Measurements from ENCODE around the gene BCL10. TPM values are rescaled to one million over a fixed set of nuclear protein-coding genes. Genes with fewer than 3 reads are reported as not detected.

The BCL10 gene
- total RNA-seq, 2 experiments from 2014 or later, result 23.9 to 26.9 TPM

- Mint-ChIP-seq H3K27ac (no peak overlapping the region), H3K27me3 (peaks cover 59% of the 10 kb centered on the region), H3K36me3 (no peaks in the 10 kb centered on the region), H3K4me3 (no peak overlapping the region), H3K9me3 (ENCODE audit: low read depth) (no peaks in the 10 kb centered on the region), H3K4me1 (peaks cover 4% of the 10 kb centered on the region)
- no peak for ATAC-seq
- DNase-seq, result no peak
- CTCF ChIA-PET, result no interaction called here
Observed at GRCh38 chr1:85290826-85291225, 14.4 kb upstream of the BCL10 start.

DNA sequence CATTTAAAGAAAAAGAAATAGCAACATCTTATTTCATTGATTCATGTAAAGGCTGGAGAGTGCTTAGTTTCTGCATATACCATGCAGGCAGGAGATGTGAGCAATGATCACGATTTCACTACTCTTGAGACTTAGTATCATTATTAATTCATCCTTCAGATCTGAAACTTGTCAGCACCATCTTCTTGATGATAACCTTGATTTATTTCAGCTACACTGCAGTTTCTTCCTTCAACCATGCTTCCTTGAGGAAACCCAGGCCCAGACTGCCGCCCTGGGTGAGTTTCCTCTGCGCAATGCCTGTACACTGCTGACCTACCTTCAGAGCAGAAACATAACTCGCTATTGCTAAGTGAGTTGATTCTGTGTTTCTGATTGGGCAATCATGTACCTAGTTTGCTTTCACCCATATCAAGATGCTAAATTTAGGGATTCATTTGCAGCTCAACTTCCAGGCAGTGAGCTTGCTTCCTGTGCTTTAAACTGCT, 13.5 kb upstream of the BCL10 start:
- ATAC-seq (no peak), DNase-seq (no peak)
- Mint-ChIP-seq H3K4me3 (no peak overlapping the region), H3K27me3 (peaks cover 57% of the 10 kb centered on the region), H3K27ac (no peak overlapping the region), H3K9me3 (ENCODE audit: low read depth) (no peaks in the 10 kb centered on the region), H3K4me1 (peaks cover 4% of the 10 kb centered on the region), H3K36me3 (no peaks in the 10 kb centered on the region)
- CTCF ChIA-PET, result no interaction called here

GRCh38 chr1:85289207-85289847, 12.9 kb upstream of the BCL10 start:
- H3K36me3 Mint-ChIP-seq, result no peaks in the 10 kb centered on the region

GRCh38 chr1:85284202-85284601, 7.8 kb upstream of the BCL10 start:
- DNase-seq (no peak), ATAC-seq (no peak)
- Mint-ChIP-seq H3K4me1 (peaks cover 5% of the 10 kb centered on the region), H3K9me3 (ENCODE audit: low read depth) (no peaks in the 10 kb centered on the region), H3K36me3 (no peaks in the 10 kb centered on the region), H3K4me3 (no peak overlapping the region), H3K27me3 (peaks cover 52% of the 10 kb centered on the region), H3K27ac (no peak overlapping the region)
- CTCF ChIA-PET, result no interaction called here

More at GRCh38 chr1:85289207-85289847, 12.9 kb upstream of the BCL10 start:
- ATAC-seq, result no peak
- H3K27me3 Mint-ChIP-seq, result peaks cover 56% of the 10 kb centered on the region
- no peak overlapping the region for H3K4me3 Mint-ChIP-seq
- H3K9me3 Mint-ChIP-seq (ENCODE audit: low read depth), result no peaks in the 10 kb centered on the region
- no peak overlapping the region for H3K27ac Mint-ChIP-seq
- H3K4me1 Mint-ChIP-seq, result peaks cover 4% of the 10 kb centered on the region
- CTCF ChIA-PET, result no interaction called here
- no peak for DNase-seq

DNA sequence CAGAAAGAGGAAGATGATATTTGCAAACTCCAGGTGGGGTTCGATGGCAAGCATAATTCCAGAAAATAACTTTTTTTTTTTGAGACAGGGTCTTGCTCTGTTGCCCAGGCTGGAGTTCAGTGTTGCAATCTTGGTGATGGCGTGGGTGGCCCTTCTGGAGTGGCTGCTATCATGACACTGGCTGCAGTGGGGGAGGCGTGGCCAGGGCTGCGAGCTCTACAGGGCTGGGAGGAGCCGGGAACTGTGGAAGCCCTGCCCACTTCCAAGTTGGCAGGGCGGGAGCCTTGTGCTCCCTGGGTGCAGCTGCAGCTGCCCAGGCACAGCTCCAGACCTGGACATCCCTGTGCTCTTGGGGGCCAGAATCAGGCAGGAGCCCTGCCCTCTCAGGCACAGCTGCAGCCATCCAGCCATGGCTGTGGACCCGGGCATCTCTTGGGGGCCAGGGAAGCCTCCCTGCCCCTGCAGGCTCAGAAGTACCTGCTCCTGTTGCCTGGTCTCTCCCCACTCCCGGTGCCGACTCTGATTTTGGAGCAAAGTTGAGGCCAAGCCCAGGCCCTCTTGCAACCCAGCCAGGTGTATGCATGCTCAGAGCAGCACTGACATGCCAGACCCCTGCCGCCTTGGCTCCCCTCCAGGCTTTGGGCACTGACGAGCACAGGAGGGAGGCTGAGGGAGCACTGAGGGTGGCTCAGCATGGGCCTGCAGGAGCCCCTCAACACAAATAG, 7.2 kb upstream of the BCL10 start:
- Mint-ChIP-seq H3K36me3 (no peaks in the 10 kb centered on the region), H3K9me3 (ENCODE audit: low read depth) (no peaks in the 10 kb centered on the region), H3K27ac (no peak overlapping the region), H3K4me3 (no peak overlapping the region), H3K27me3 (peaks cover 57% of the 10 kb centered on the region), H3K4me1 (peaks cover 10% of the 10 kb centered on the region)
- ATAC-seq (no peak), DNase-seq (no peak)
- CTCF ChIA-PET, result no interaction called here

DNA sequence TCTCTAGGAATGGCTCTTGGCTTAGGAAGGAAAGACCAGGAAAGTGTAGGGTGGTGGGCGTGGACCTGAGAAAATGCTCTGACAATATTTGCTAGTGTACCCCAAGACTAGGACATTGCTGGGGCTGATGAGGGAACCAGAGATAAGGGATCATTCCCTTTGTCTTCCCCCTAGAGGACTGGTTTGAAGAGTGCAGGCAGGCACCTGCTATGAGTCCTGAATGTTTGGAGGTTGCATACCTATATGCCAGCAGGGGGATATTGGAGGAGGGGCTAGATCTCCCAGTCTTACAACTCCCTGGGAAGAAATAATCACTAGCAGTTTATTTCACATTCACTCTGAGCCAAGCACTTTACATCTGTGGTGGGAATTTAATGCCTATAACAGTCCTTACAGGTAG, 6.0 kb upstream of the BCL10 start:
- no peak overlapping the region for H3K4me3 Mint-ChIP-seq
- no peaks in the 10 kb centered on the region for H3K36me3 Mint-ChIP-seq
- CTCF ChIA-PET, result no interaction called here
- DNase-seq, result no peak
- H3K27me3 Mint-ChIP-seq, result peaks cover 57% of the 10 kb centered on the region
- H3K4me1 Mint-ChIP-seq, result peaks cover 15% of the 10 kb centered on the region
- no peak overlapping the region for H3K27ac Mint-ChIP-seq
- ATAC-seq, result no peak
- no peaks in the 10 kb centered on the region for H3K9me3 Mint-ChIP-seq (ENCODE audit: low read depth)

DNA sequence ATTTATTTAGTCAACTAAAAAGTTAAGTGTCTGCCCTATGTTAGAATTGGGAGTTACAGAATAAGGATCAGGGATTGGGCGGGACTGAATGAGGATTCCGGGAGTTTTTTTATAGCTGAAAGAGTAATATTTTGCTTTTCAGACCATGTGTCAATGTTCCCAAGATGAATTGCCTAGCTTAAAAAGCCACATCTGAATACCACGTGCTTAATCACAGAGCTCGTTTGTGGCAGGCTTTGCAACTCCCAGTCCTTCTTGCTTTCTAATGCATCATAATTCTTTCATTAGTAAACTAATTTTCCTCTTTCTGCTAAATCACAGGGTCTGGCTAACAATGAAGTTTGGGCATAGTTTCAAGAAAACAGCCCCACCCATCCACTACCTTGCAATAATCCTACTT, 4.2 kb upstream of the BCL10 start:
- CTCF ChIA-PET, result interaction anchor here (1.2 to 1.9 kb wide), 3 partner anchors 17 to 335 kb away, joined by 3 to 7 read pairs (median 4); partner anchors contain the start of gene C1orf52
- peaks cover 50% of the 10 kb centered on the region for H3K27me3 Mint-ChIP-seq
- ATAC-seq (no peak), DNase-seq (no peak)
- no peak overlapping the region for H3K4me3 Mint-ChIP-seq
- H3K36me3 Mint-ChIP-seq, result no peaks in the 10 kb centered on the region
- no peak overlapping the region for H3K27ac Mint-ChIP-seq
- no peaks in the 10 kb centered on the region for H3K9me3 Mint-ChIP-seq (ENCODE audit: low read depth)
- peaks cover 20% of the 10 kb centered on the region for H3K4me1 Mint-ChIP-seq

GRCh38 chr1:85279458-85280080, 3.1 kb upstream of the BCL10 start:
- no peak overlapping the region for H3K27ac Mint-ChIP-seq

GRCh38 chr1:85278853-85279314, 2.5 kb upstream of the BCL10 start:
- peaks cover 37% of the 10 kb centered on the region for H3K4me1 Mint-ChIP-seq
- CTCF ChIA-PET, result no interaction called here
- H3K4me3 Mint-ChIP-seq, result no peak overlapping the region
- H3K27ac Mint-ChIP-seq, result no peak overlapping the region
- peak; percentile 70 for DNase-seq
- peaks cover 45% of the 10 kb centered on the region for H3K27me3 Mint-ChIP-seq
- no peak for ATAC-seq
- no peaks in the 10 kb centered on the region for H3K9me3 Mint-ChIP-seq (ENCODE audit: low read depth)
- peaks cover 7% of the 10 kb centered on the region for H3K36me3 Mint-ChIP-seq

More at GRCh38 chr1:85279458-85280080, 3.1 kb upstream of the BCL10 start:
- Mint-ChIP-seq H3K4me3 (no peak overlapping the region), H3K36me3 (peaks cover 3% of the 10 kb centered on the region), H3K27me3 (peaks cover 47% of the 10 kb centered on the region), H3K9me3 (ENCODE audit: low read depth) (no peaks in the 10 kb centered on the region), H3K4me1 (peaks cover 30% of the 10 kb centered on the region)
- CTCF ChIA-PET, result no interaction called here
- ATAC-seq (no peak), DNase-seq (no peak)

DNA sequence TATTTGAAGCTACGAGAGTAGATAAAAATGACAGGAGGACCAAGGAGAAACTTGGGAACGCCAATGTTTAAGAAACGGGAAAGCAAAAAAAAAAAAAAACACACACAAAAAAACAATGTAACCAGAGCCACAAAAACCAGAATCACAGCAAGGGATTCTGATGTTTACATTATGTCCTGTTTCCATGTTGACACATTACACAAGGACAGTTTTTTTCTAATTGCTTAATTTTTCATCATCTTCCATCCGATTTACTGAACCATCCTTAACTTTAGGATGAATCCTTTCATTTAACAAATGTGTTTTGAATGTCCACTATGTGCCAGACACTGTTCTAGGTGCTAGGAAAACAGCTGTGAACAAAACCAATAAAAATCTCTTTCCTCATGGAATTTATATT, 1.4 kb upstream of the BCL10 start:
- H3K27me3 Mint-ChIP-seq, result peaks cover 39% of the 10 kb centered on the region
- no peaks in the 10 kb centered on the region for H3K9me3 Mint-ChIP-seq (ENCODE audit: low read depth)
- H3K27ac Mint-ChIP-seq, result no peak overlapping the region
- ATAC-seq, result no peak
- no peak for DNase-seq
- no peak overlapping the region for H3K4me3 Mint-ChIP-seq
- H3K36me3 Mint-ChIP-seq, result peaks cover 17% of the 10 kb centered on the region
- CTCF ChIA-PET, result interaction anchor here (1.4 to 3.1 kb wide), 4 partner anchors 16 to 23 kb away, joined by 4 to 36 read pairs (median 12); partner anchors contain the start of gene C1orf52
- peaks cover 48% of the 10 kb centered on the region for H3K4me1 Mint-ChIP-seq

DNA sequence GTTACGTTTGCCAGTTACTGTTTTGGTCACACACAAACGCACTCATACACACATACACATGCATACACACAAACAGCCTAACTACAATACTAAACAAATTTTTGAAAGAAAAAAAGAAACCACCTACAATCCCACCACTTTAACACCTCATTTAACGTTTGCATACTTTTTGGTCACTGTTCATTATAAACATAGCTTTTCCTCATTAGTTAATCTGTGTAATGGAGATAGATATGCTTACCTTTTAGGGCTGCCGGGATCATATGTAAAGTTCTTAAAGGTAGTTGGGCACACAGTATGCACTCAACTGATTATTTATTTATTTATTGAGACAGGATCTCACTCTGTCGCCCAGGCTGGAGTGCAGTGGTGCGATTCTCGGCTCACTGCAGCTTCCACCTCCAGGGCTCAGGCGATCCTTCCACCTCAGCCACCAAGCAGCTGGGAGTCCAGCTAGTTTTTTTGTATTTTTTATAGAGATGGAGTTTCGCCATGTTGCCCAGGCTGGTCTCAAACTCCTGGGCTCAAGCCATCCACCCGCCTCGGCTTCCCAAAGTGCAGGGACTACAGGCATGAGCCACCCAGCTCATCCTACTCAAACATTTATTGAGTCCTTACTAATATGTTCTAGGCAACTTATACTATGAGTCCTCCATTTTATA, 677 bp upstream of the BCL10 start:
- Mint-ChIP-seq H3K27me3 (peaks cover 33% of the 10 kb centered on the region), H3K4me1 (peaks cover 49% of the 10 kb centered on the region), H3K27ac (peak overlapping the region; percentile 88), H3K36me3 (peaks cover 18% of the 10 kb centered on the region), H3K9me3 (ENCODE audit: low read depth) (no peaks in the 10 kb centered on the region), H3K4me3 (peak overlapping the region; percentile 85)
- no peak for DNase-seq
- CTCF ChIA-PET, result interaction anchor here (0.6 to 3.1 kb wide), 10 partner anchors 8 to 495 kb away, joined by 3 to 36 read pairs (median 4); partner anchors contain the start of gene C1orf52
- no peak for ATAC-seq

DNA sequence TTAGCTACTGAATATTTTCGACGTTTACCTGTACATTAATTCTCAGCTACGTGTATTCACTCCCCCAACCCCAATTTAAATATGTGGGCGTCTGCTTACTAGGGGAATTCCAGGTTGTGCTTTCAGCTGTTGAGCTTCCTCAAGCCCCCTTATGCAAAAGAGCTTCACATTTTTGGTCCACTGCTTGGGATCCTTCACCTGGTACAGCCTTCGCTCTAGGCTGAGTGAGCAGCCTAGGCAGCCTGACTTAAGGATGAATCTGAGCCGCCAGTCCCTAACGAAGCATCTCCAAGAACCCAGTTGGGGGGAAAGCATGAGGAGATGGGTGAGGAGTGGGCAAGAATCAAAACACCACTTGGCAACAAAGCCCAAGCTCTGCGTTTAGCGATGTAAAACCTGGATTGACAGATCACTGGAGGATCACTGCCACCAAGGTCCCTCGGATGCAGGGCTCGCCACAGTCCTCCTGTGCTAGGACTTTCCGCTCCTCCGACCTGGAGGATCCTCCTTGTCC, 674 bp downstream of the BCL10 start:
- DNase-seq (no peak), ATAC-seq (no peak)
- Mint-ChIP-seq H3K4me1 (peaks cover 49% of the 10 kb centered on the region), H3K4me3 (peak overlapping the region; percentile 85), H3K36me3 (peaks cover 26% of the 10 kb centered on the region), H3K27ac (peak overlapping the region; percentile 88), H3K27me3 (peaks cover 20% of the 10 kb centered on the region), H3K9me3 (ENCODE audit: low read depth) (no peaks in the 10 kb centered on the region)
- CTCF ChIA-PET, result interaction anchor here (1.0 to 3.1 kb wide), 8 partner anchors 10 to 493 kb away, joined by 3 to 36 read pairs (median 4); partner anchors contain the start of genes C1orf52 and MCOLN3
